Keratinocyte (primary cell): Measurements from ENCODE around the gene ZBTB40. TPM values are rescaled to one million over a fixed set of nuclear protein-coding genes. Genes with fewer than 3 reads are reported as not detected.

Experiments used
- DNase-seq: peaks from one replicate; pipeline ENCODE4 v3.0.0-alpha.2; 2011; ENCODE audit warnings: low read depth, missing footprints, low spot score
- FAIRE-seq: peaks from 2 replicates; lab custom pipeline; 2011; peaks lifted over from hg19 to GRCh38; lab: Jason Lieb, UNC
- H2AFZ ChIP-seq: 2 replicates; pipeline ENCODE4 v1.6.0; 2012; ENCODE audit warnings: low read length, control low read depth, inconsistent platforms; ENCODE audit not compliant: control insufficient read depth
- H3K27ac ChIP-seq: 2 replicates; pipeline ENCODE4 v1.5.1; 2011; ENCODE audit warnings: low read length; ENCODE audit not compliant: control insufficient read depth, insufficient read depth
- H3K27me3 ChIP-seq: 3 replicates; pipeline ENCODE4 v1.6.0; 2011; ENCODE audit warnings: low read length; ENCODE audit not compliant: control insufficient read depth, insufficient read depth; ENCODE audit errors: extremely low read depth
- H3K36me3 ChIP-seq, 2 experiments: 2 replicates in 1 of 2; 3 replicates in 1 of 2; pipeline ENCODE4 v1.5.1; 2011; ENCODE audit warnings: low read length in 2 of 2, mild to moderate bottlenecking in 1 of 2; ENCODE audit not compliant: control insufficient read depth in 2 of 2, insufficient read depth in 2 of 2; ENCODE audit errors: extremely low read depth in 1 of 2
- H3K4me1 ChIP-seq: 3 replicates; pipeline ENCODE4 v1.5.1; 2011; ENCODE audit warnings: low read length; ENCODE audit not compliant: control insufficient read depth, insufficient read depth; ENCODE audit errors: extremely low read depth
- H3K4me2 ChIP-seq: 3 replicates; pipeline ENCODE4 v1.6.0; 2011; ENCODE audit warnings: low read depth, low read length; ENCODE audit not compliant: control insufficient read depth, insufficient read depth; ENCODE audit errors: extremely low read depth
- H3K4me3 ChIP-seq, 3 experiments: fragments of 200-600 bp in 1 of 3; sonication (generic) in 1 of 3; 2 replicates in 2 of 3; 3 replicates in 1 of 3; pipeline ENCODE4 v1.5.1; 2011 to 2016; ENCODE audit warnings: low read length in 3 of 3, mild to moderate bottlenecking in 3 of 3, control low read depth in 2 of 3, inconsistent platforms in 1 of 3, low read depth in 1 of 3, mixed read lengths in 1 of 3, mixed run types in 1 of 3, moderate library complexity in 1 of 3; ENCODE audit not compliant: control insufficient read depth in 2 of 3, insufficient read depth in 2 of 3; ENCODE audit errors: extremely low read depth in 1 of 3
- H3K79me2 ChIP-seq: 2 replicates; pipeline ENCODE4 v1.6.0; 2012; ENCODE audit warnings: low read length; ENCODE audit not compliant: control insufficient read depth, insufficient read depth
- H3K9ac ChIP-seq: 3 replicates; pipeline ENCODE4 v1.6.0; 2011; ENCODE audit warnings: low read length; ENCODE audit not compliant: control insufficient read depth, insufficient read depth; ENCODE audit errors: extremely low read depth
- H3K9me1 ChIP-seq: 3 replicates; pipeline ENCODE4 v1.6.0; 2011; ENCODE audit warnings: low read length; ENCODE audit not compliant: control insufficient read depth, insufficient read depth; ENCODE audit errors: extremely low read depth
- H3K9me3 ChIP-seq: 2 replicates; pipeline ENCODE4 v1.5.1; 2012; ENCODE audit warnings: low read depth, low read length; ENCODE audit not compliant: control insufficient read depth
- H4K20me1 ChIP-seq: 3 replicates; pipeline ENCODE4 v1.6.0; 2011; ENCODE audit warnings: low read length; ENCODE audit not compliant: control insufficient read depth, insufficient read depth; ENCODE audit errors: extremely low read depth
- EZH2 ChIP-seq: IDR thresholded peaks from one replicate; pipeline ENCODE4 v1.6.1; 2012; ENCODE audit warnings: inconsistent platforms, mild to moderate bottlenecking, low read length, moderate library complexity
- dilution Hi-C: fragments of 300-500 bp; cut with MboI; formaldehyde crosslinking; loops from one replicate; pipeline ENCODE4 v1.7.0; 2020; ENCODE audit warnings: low sequenced_read_pairs; ENCODE audit not compliant: extremely low pct_ligation_motif_present
- polyA plus RNA-seq, 5 experiments: library from polyadenylated mRNA; depleted of rRNA in 3 of 5; stranded (reverse) in 3 of 5; stranded (forward) in 1 of 5; unstranded in 1 of 5; fragments of >200 nt; gene quantifications; 1 replicate in 1 of 5; 2 replicates in 3 of 5; 3 replicates in 1 of 5; pipeline versions ENCODE4 v1.2.1 to v1.2.3, GENCODE V29; 2011 to 2012; ENCODE audit warnings: missing spikeins in 2 of 5, low read depth in 1 of 5, low replicate concordance in 1 of 5
- TF ChIP-seq, protein P1 (sequence below), 3 experiments: IDR thresholded peaks in 1 of 3; conservative IDR thresholded peaks in 1 of 3; optimal IDR thresholded peaks in 1 of 3; 2 replicates in 2 of 3; 3 replicates in 1 of 3; pipeline versions ENCODE3 to v1.5.1; 2011; ENCODE audit warnings: low read length in 3 of 3, mild to moderate bottlenecking in 3 of 3, moderate library complexity in 2 of 3, control low read depth in 1 of 3, inconsistent platforms in 1 of 3; ENCODE audit not compliant: insufficient read depth in 2 of 3; ENCODE audit errors: extremely low read depth in 1 of 3

The ZBTB40 gene
- polyA plus RNA-seq, 1 donor (not counting 4 experiments of a cell fraction or from before 2014, with no cell fraction given), result 5.0 TPM

DNA sequence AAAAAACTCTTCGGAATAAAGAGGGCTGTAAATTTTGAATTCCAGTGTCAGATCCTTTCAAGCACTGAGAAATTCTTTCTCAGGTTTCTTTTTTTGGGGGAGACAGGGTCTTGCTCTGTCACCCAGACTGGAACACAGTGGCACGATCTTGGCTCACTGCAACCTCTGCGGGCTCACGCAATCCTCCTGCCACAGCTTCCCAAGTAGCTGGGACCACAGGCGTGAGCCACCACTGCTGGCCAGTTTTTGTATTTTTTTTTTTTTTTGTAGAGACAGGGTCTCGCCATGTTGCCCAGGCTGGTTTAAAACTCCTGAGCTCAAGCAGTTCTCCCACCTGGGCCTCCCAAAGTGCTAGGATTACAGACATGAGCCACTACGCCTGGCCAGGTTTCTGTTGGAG lies 76.8 kb downstream of the ZBTB40 start:
- no peaks in the 10 kb centered on the region for H3K79me2 ChIP-seq
- H3K4me2 ChIP-seq, result no peak overlapping the region
- dilution Hi-C loops, result no loop called here
- DNase-seq (no peak), FAIRE-seq (no peak)
- no peaks in the 10 kb centered on the region for H3K9me1 ChIP-seq
- H3K27me3 ChIP-seq, result no peaks in the 10 kb centered on the region
- TF ChIP-seq EZH2, result no peak
- TF ChIP-seq, protein P1, sequence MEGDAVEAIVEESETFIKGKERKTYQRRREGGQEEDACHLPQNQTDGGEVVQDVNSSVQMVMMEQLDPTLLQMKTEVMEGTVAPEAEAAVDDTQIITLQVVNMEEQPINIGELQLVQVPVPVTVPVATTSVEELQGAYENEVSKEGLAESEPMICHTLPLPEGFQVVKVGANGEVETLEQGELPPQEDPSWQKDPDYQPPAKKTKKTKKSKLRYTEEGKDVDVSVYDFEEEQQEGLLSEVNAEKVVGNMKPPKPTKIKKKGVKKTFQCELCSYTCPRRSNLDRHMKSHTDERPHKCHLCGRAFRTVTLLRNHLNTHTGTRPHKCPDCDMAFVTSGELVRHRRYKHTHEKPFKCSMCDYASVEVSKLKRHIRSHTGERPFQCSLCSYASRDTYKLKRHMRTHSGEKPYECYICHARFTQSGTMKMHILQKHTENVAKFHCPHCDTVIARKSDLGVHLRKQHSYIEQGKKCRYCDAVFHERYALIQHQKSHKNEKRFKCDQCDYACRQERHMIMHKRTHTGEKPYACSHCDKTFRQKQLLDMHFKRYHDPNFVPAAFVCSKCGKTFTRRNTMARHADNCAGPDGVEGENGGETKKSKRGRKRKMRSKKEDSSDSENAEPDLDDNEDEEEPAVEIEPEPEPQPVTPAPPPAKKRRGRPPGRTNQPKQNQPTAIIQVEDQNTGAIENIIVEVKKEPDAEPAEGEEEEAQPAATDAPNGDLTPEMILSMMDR (optimal IDR thresholded peaks at IDR 0.05 in 1 of 3, IDR thresholded peaks at IDR 0.05 in 1 of 3, conservative IDR thresholded peaks at IDR 0.05 in 1 of 3; ENCODE audit: extremely low read depth in 1 of 3, insufficient read depth in 2 of 3, low read length in 3 of 3), result no peak
- no peak overlapping the region for H3K27ac ChIP-seq
- H3K4me3 ChIP-seq, result no peak overlapping the region
- no peak overlapping the region for H2AFZ ChIP-seq
- peaks cover 15 to 22% of the 10 kb centered on the region in 2 experiments for H3K36me3 ChIP-seq
- no peaks in the 10 kb centered on the region for H3K9me3 ChIP-seq
- no peaks in the 10 kb centered on the region for H3K4me1 ChIP-seq
- no peak overlapping the region for H3K9ac ChIP-seq
- H4K20me1 ChIP-seq, result no peaks in the 10 kb centered on the region

DNA sequence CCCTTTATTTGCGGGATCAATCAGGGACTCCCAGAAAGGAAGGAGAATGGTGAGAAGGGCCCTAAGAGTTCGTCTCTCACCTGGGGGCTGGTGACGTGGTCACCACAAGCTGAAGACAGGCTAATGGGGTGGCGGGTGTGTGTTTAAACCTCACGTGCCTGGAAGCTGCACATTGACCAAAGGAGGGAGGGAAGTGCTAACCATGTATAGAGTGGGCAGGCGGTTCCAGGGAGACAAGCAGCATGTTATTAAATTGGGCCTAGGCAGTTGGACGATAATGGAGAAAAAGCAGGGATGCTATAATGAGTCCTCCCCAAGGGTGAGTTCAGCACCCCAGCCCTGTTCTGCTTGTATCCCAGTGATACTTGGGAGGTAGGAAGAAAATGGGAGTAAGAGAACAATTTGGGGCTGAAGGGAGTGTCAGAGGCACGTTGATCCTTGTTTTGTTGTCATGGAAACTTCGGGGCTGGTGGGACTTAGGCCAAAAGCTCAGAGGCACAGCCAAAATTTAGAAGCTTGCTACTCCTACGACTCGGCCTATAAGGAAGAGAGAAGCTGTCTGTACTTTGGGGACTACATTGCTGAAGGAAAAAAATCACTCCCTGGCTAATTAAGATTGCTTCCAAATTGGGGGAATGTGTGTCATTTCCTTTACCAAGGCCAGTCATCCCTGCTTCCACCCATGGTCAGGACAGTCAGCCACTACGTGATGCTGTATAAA lies 78.4 kb downstream of the ZBTB40 start:
- Histone ChIP-seq H3K36me3 (peaks cover 9 to 10% of the 10 kb centered on the region in 2 experiments), H3K9me3 (no peaks in the 10 kb centered on the region), H3K4me1 (no peaks in the 10 kb centered on the region), H2AFZ (no peak overlapping the region), H4K20me1 (no peaks in the 10 kb centered on the region), H3K4me3 (no peak overlapping the region), H3K27ac (no peak overlapping the region), H3K9me1 (no peaks in the 10 kb centered on the region), H3K9ac (no peak overlapping the region), H3K27me3 (no peaks in the 10 kb centered on the region), H3K79me2 (no peaks in the 10 kb centered on the region), H3K4me2 (no peak overlapping the region)
- DNase-seq, result no peak
- no peak for FAIRE-seq
- dilution Hi-C loops, result no loop called here
- TF ChIP-seq, protein P1 (optimal IDR thresholded peaks at IDR 0.05 in 1 of 3, IDR thresholded peaks at IDR 0.05 in 1 of 3, conservative IDR thresholded peaks at IDR 0.05 in 1 of 3; ENCODE audit: extremely low read depth in 1 of 3, insufficient read depth in 2 of 3, low read length in 3 of 3), result no peak
- TF ChIP-seq EZH2, result no peak
